Measurements from ENCODE around the gene SLC6A19. TPM values are rescaled to one million over a fixed set of nuclear protein-coding genes. Genes with fewer than 3 reads are reported as not detected.

SLC6A19 gene
- polyA plus RNA-seq, 1 of the 3 experiments (the other 2 are of a cell fraction), result not detected

GRCh38 chr5:1203968-1204692 lies 2.7 kb downstream of the SLC6A19 start (continued):
- TF ChIP-seq USF1 (IDR thresholded peaks at IDR 0.05; ENCODE audit: borderline replicate concordance, low read depth) (no peak), RFX5 (IDR thresholded peaks at IDR 0.05; ENCODE audit: low read length) (no peak), CTCF (IDR thresholded peaks at IDR 0.05) (no peak), PBX3 (IDR thresholded peaks at IDR 0.05) (no peak)

- Histone ChIP-seq H2AFZ (ENCODE audit: low read depth) (no peak overlapping the region), H3K4me3 (ENCODE audit: low read depth in 2 of 2, low read length in 1 of 2) (no peak overlapping the region), H3K9me2 (no peaks in the 10 kb centered on the region), H3K4me1 (ENCODE audit: control insufficient read depth in 1 of 2, insufficient read depth in 2 of 2, low read depth in 1 of 2, low read length in 1 of 2) (no peaks in the 10 kb centered on the region), H4K20me1 (ENCODE audit: insufficient read depth) (no peaks in the 10 kb centered on the region), H3K27ac (ENCODE audit: low read depth in 2 of 2, low read length in 1 of 2) (no peak overlapping the region), H3K4me2 (no peak overlapping the region), H3K9ac (no peak overlapping the region), H3F3A (replicated peaks; ENCODE audit: insufficient read depth) (no peaks in the 10 kb centered on the region), H3K27me3 (ENCODE audit: insufficient read depth) (peaks cover 59% of the 10 kb centered on the region), H3K36me3 (replicated peaks in 1 of 2; ENCODE audit: control insufficient read depth in 1 of 2, insufficient read depth in 2 of 2, low read length in 1 of 2) (no peaks in the 10 kb centered on the region), H3K9me3 (no peaks in the 10 kb centered on the region), H3K79me2 (ENCODE audit: insufficient read depth) (no peaks in the 10 kb centered on the region)
- TF ChIP-seq MAX (IDR thresholded peaks at IDR 0.05; ENCODE audit: low read depth) (no peak), RCOR1 (IDR thresholded peaks at IDR 0.05; ENCODE audit: low read length) (no peak), CTCF (IDR thresholded peaks at IDR 0.05) (peak; percentile 21), SMC3 (IDR thresholded peaks at IDR 0.05; ENCODE audit: low read depth, low read length) (0 out of 2 replicates have a peak, but pooled peaks have one; percentile 20), RAD21 (IDR thresholded peaks at IDR 0.05; ENCODE audit: low read length) (peak; percentile 41), TEAD4 (IDR thresholded peaks at IDR 0.05; ENCODE audit: borderline replicate concordance, insufficient read depth) (no peak)
- WGBS (ENCODE audit: low lambda C conversion rate), result 16% methylated on average over 18 of the region's 18 CpGs
- ChIA-PET CTCF (interaction anchor here (0.6 to 4.6 kb wide), 11 partner anchors 11 to 450 kb away, joined by 3 to 23 read pairs (median 4); no protein-coding TSS in a partner anchor), POLR2A (no interaction called here)
- DNase-seq, result peak; percentile 76
Measured at GRCh38 chr5:1204693-1205242, 3.4 kb downstream of the SLC6A19 start.

Measured in SK-N-SH (cell line).